CD4-positive, alpha-beta memory T cell (primary cell): ENCODE data around the gene UBAC1. TPM values are rescaled to one million over a fixed set of nuclear protein-coding genes. Genes with fewer than 3 reads are reported as not detected.
A peak's percentile ranks its signal among the peaks of the same experiment; 100 is the strongest.

ENCODE experiments used
- CTCF ChIA-PET: fragments of 350-600 bp; sonication (Branson Sonifier 250); formaldehyde crosslinking; loops from one replicate; lab custom pipeline; 2021; ENCODE audit warnings: inconsistent platforms; ENCODE audit not compliant: partially characterized antibody; lab: Charles Lee
- POLR2A ChIA-PET: fragments of 350-600 bp; sonication (Branson Sonifier 250); formaldehyde crosslinking; loops from one replicate; lab custom pipeline; 2021; ENCODE audit not compliant: partially characterized antibody; lab: Charles Lee
- DNase-seq, 5 donors: peaks; one replicate each; pipeline versions ENCODE4 v3.0.0 to v3.0.0-alpha.2; 2020 to 2022; ENCODE audit warnings: mixed read lengths in 1 of 5
- H3K27ac ChIP-seq: one replicate; pipeline ENCODE4 v1.7.0; 2013; ENCODE audit warnings: low read depth, low read length
- H3K27me3 ChIP-seq: 2 replicates; pipeline ENCODE4 v1.7.0; 2013; ENCODE audit warnings: mild to moderate bottlenecking, low read length, moderate library complexity; ENCODE audit not compliant: insufficient read depth
- H3K36me3 ChIP-seq: 2 replicates; pipeline ENCODE4 v1.7.0; 2013; ENCODE audit warnings: mild to moderate bottlenecking, low read length, moderate library complexity; ENCODE audit not compliant: insufficient read depth
- H3K4me1 ChIP-seq: 2 replicates; pipeline ENCODE4 v1.7.0; 2013; ENCODE audit warnings: mild to moderate bottlenecking, low read length, moderate library complexity; ENCODE audit not compliant: insufficient read depth
- H3K4me3 ChIP-seq, 2 donors: one replicate each; pipeline ENCODE4 v1.7.0; 2013; ENCODE audit warnings: low read length in 2 of 2, mild to moderate bottlenecking in 1 of 2
- H3K9me3 ChIP-seq, 2 donors: one replicate each; pipeline ENCODE4 v1.7.0; 2013; ENCODE audit warnings: low read length in 2 of 2, control low read depth in 1 of 2; ENCODE audit not compliant: control insufficient read depth in 1 of 2
- H3K27ac Mint-ChIP-seq, 7 donors: one replicate each; pipeline ENCODE4 v1.8.0; 2020 to 2021; ENCODE audit warnings: mixed read lengths in 7 of 7, mild to moderate bottlenecking in 6 of 7, inconsistent platforms in 3 of 7, moderate library complexity in 3 of 7
- H3K27me3 Mint-ChIP-seq, 2 donors: one replicate each; pipeline ENCODE4 v1.8.0; 2020 to 2021; ENCODE audit warnings: mixed read lengths in 2 of 2
- H3K36me3 Mint-ChIP-seq, 2 donors: one replicate each; pipeline ENCODE4 v1.8.0; 2020 to 2021; ENCODE audit warnings: mixed read lengths in 2 of 2, inconsistent platforms in 1 of 2, mild to moderate bottlenecking in 1 of 2
- H3K4me1 Mint-ChIP-seq, 4 donors: one replicate each; pipeline ENCODE4 v1.8.0; 2020 to 2021; ENCODE audit warnings: mixed read lengths in 4 of 4, mild to moderate bottlenecking in 1 of 4
- H3K4me3 Mint-ChIP-seq, 8 donors: one replicate each; pipeline ENCODE4 v1.8.0; 2020 to 2021; ENCODE audit warnings: mixed read lengths in 8 of 8, mild to moderate bottlenecking in 7 of 8, moderate library complexity in 6 of 8, inconsistent platforms in 3 of 8
- H3K9me3 Mint-ChIP-seq, 8 donors: one replicate each; pipeline ENCODE4 v1.8.0; 2020 to 2021; ENCODE audit warnings: mixed read lengths in 8 of 8, mild to moderate bottlenecking in 5 of 8, inconsistent platforms in 3 of 8, moderate library complexity in 1 of 8
- intact Hi-C: fragments of 100-400 bp; cut with micrococcal nuclease; formaldehyde crosslinking; loops from one replicate; pipeline ENCODE4 v1.15.1; 2023
- polyA plus RNA-seq, 2 donors: library from polyadenylated mRNA; unstranded; fragments of 300-500 nt; fragmentation: Illumina TruSeq; gene quantifications; one replicate each; pipeline ENCODE4 v1.2.3, GENCODE V29; 2021
- total RNA-seq, 2 experiments: library from RNA; stranded (reverse); gene quantifications; one replicate each; pipeline ENCODE4 v1.2.3, GENCODE V29; 2021

UBAC1 gene, protein sequence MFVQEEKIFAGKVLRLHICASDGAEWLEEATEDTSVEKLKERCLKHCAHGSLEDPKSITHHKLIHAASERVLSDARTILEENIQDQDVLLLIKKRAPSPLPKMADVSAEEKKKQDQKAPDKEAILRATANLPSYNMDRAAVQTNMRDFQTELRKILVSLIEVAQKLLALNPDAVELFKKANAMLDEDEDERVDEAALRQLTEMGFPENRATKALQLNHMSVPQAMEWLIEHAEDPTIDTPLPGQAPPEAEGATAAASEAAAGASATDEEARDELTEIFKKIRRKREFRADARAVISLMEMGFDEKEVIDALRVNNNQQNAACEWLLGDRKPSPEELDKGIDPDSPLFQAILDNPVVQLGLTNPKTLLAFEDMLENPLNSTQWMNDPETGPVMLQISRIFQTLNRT
- total RNA-seq (10 to 100 TPM; 28.4 to 32.8 TPM), polyA plus RNA-seq (10 to 100 TPM; 23.0 to 27.7 TPM)

DNA sequence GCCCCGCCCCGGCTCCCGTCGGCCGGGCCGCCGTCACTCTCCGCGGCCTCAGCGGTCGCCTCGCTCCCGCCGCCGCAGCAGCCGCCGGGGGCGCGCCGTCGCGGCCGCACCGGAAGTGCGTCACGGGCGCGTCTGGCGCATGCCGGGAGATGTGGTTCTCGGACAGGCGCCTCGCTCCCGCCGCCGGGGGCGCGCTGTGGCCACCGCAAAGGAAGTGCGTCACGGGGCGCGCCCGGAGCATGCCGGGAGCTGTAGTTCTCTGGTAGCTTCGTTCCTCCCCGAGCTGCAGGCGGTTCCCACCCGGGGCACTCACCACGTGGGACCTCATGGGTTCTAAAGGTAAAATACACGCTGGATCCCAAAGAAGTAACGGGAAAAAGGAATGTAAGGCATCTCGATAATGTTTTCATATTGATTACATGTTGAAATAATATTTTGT, at the start of gene UBAC1:
Gene UBAC1, minus strand, starts transcription at position 97 of the 439 bp plus-strand sequence. CDS start 211 bp downstream, outside the sequence.
- intact Hi-C loops: loop anchor here (1.0 to 2.0 kb wide), 4 partner anchors 30 to 284 kb away; partner anchors contain the start of genes CAMSAP1, QSOX2 and TMEM250

DNA sequence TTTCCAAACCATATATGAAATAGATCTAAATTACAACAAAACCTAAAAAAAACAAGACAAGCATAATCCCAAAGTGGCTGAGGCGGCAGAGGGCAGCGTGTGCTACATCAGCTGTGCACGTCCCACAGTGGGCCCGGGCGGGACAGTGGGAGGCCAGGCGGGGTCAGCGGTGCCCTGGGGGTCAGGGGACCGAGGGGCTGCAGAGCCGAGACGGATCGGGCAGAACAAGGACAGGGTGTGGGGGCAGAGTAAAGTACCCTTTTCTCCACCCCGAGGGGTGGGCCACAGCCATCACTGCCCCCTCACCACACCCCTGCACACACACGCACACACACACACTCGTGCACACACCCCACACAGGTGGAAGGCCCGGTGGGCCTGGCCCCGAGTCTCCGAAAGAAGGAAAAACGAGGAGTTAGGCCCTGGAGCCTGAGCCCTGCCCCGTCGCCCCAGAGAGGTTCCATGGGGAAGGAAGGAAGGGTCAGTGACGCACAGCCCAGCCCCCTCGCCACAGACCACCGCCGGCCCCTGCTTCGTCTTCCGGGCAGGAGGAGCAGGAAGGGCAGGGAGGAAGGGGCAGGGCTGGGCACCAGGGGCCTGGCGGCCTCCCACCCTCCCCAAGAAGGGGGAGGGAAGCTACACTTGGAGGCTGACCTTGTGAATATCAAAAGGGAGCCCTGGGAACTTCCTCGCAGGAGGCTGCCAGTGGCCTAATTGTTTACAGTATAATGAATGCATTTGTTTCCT, 49.6 kb upstream of the UBAC1 start:
- no peak overlapping the region for H3K4me3 Mint-ChIP-seq
- H3K36me3 ChIP-seq: no peaks in the 10 kb centered on the region
- ChIA-PET CTCF (no interaction called here), POLR2A (no interaction called here)
- no peak overlapping the region for H3K27ac ChIP-seq
- no peak for DNase-seq
- H3K27me3 Mint-ChIP-seq: no peaks in the 10 kb centered on the region
- no peak overlapping the region for H3K4me3 ChIP-seq
- H3K36me3 Mint-ChIP-seq: peaks cover 0 to 6% of the 10 kb centered on the region in 2 donors
- H3K27me3 ChIP-seq: no peaks in the 10 kb centered on the region
- no peaks in the 10 kb centered on the region for H3K4me1 Mint-ChIP-seq
- peak overlapping the region in 1 of 7 donors; percentile 29 for H3K27ac Mint-ChIP-seq
- no peaks in the 10 kb centered on the region for H3K4me1 ChIP-seq
- no peaks in the 10 kb centered on the region for H3K9me3 Mint-ChIP-seq
- H3K9me3 ChIP-seq: no peaks in the 10 kb centered on the region
- intact Hi-C loops: no loop called here

More for the DNA sequence above, at the start of gene UBAC1:
- Histone ChIP-seq H3K27ac (peak within 1 kb of the TSS; percentile 65), H3K4me1 (peaks cover 21% of the 10 kb centered on the region), H3K27me3 (no peaks in the 10 kb centered on the region), H3K36me3 (no peaks in the 10 kb centered on the region), H3K4me3 (peak within 1 kb of the TSS; percentile 64 to 69), H3K9me3 (no peaks in the 10 kb centered on the region)
- Mint-ChIP-seq H3K36me3 (peaks cover 0 to 8% of the 10 kb centered on the region in 2 donors), H3K27me3 (peaks cover 2 to 4% of the 10 kb centered on the region in 2 donors), H3K4me1 (peaks cover 10 to 42% (median 21%) of the 10 kb centered on the region in 4 donors), H3K27ac (peak within 1 kb of the TSS; percentile 82 to 93 (median 92)), H3K9me3 (peaks cover 0 to 2% (median 0%) of the 10 kb centered on the region in 8 donors), H3K4me3 (peak within 1 kb of the TSS; percentile 83 to 91 (median 86))
- peak; percentile 92 to 96 (median 95) for DNase-seq
- ChIA-PET POLR2A (interaction anchor here (0.7 to 3.4 kb wide), 6 partner anchors 53 to 305 kb away, joined by 3 to 23 read pairs (median 4); partner anchors contain the start of gene CAMSAP1), CTCF (interaction anchor here (1.3 to 2.0 kb wide), 2 partner anchors 56 to 161 kb away, joined by 3 to 5 read pairs; no protein-coding TSS in a partner anchor)

DNA sequence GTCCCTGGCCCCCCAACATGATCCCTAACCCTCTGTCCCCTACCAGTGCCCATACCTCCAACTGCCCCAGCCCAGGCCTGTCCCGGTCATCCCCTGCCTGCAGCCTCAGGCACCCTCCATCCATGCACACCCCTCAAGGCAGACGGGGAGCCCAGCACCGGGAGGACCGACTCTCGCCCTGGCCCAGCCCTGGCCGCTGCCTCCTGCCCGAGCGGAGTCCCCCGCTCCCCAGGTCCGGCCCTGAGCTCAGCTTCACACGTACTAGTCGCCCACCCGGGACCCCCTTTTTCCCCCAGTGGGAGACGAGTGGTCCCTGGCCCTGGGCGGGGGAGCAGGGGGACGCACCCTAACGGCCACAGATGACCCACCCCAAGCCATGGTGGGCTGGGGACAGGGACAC, 49.0 kb upstream of the UBAC1 start:
- Histone ChIP-seq H3K36me3 (no peaks in the 10 kb centered on the region), H3K27me3 (no peaks in the 10 kb centered on the region), H3K9me3 (no peaks in the 10 kb centered on the region), H3K27ac (no peak overlapping the region), H3K4me3 (no peak overlapping the region), H3K4me1 (no peaks in the 10 kb centered on the region)
- H3K4me1 Mint-ChIP-seq: no peaks in the 10 kb centered on the region
- intact Hi-C loops: no loop called here
- ChIA-PET CTCF (no interaction called here), POLR2A (no interaction called here)
- H3K27ac Mint-ChIP-seq: no peak overlapping the region
- peaks cover 0 to 6% of the 10 kb centered on the region in 2 donors for H3K36me3 Mint-ChIP-seq
- no peaks in the 10 kb centered on the region for H3K27me3 Mint-ChIP-seq
- no peak for DNase-seq
- no peaks in the 10 kb centered on the region for H3K9me3 Mint-ChIP-seq
- no peak overlapping the region for H3K4me3 Mint-ChIP-seq

DNA sequence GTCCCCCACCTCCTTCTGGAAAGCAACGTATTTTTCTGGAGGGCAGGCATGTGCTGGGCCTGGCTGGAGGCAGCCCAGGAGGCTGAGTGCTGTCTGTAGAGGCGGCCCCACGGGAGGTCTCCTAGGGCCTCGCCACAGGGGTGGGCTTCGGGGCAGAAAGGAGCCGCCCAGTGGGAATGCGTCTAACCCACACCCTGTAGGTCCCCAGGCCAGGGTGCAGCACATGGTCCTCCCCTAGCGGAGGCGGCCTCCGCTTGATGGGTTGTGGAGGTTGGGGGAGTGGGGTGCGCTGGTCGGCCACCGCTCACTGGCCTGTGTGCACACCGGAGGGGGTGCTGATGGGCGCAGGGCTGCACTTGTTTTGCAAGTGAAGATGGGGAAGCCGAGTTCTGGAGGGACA, 48.3 kb upstream of the UBAC1 start:
- Histone ChIP-seq H3K4me3 (no peak overlapping the region), H3K36me3 (no peaks in the 10 kb centered on the region), H3K27ac (no peak overlapping the region), H3K9me3 (no peaks in the 10 kb centered on the region), H3K27me3 (no peaks in the 10 kb centered on the region), H3K4me1 (no peaks in the 10 kb centered on the region)
- Mint-ChIP-seq H3K36me3 (peaks cover 0 to 6% of the 10 kb centered on the region in 2 donors), H3K27me3 (no peaks in the 10 kb centered on the region), H3K27ac (no peak overlapping the region), H3K4me3 (no peak overlapping the region), H3K9me3 (no peaks in the 10 kb centered on the region), H3K4me1 (no peaks in the 10 kb centered on the region)
- intact Hi-C loops: no loop called here
- no peak for DNase-seq
- CTCF ChIA-PET: no interaction called here
- POLR2A ChIA-PET: no interaction called here

DNA sequence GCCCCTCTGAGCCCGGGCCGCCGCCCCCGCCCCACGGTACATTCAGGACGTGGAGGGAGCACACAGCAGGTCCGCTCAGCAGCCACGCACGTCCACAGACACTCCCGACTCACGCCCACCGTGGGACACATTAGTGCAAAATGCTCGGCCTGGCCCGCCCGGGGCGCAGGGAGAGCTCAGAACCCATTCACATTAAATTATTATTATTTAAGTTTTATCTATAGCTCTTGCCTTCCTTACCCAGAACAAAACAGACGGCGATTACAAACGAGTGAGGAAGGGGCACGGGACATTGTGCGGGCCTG, 47.5 kb upstream of the UBAC1 start:
- CTCF ChIA-PET: no interaction called here
- DNase-seq: no peak

DNA sequence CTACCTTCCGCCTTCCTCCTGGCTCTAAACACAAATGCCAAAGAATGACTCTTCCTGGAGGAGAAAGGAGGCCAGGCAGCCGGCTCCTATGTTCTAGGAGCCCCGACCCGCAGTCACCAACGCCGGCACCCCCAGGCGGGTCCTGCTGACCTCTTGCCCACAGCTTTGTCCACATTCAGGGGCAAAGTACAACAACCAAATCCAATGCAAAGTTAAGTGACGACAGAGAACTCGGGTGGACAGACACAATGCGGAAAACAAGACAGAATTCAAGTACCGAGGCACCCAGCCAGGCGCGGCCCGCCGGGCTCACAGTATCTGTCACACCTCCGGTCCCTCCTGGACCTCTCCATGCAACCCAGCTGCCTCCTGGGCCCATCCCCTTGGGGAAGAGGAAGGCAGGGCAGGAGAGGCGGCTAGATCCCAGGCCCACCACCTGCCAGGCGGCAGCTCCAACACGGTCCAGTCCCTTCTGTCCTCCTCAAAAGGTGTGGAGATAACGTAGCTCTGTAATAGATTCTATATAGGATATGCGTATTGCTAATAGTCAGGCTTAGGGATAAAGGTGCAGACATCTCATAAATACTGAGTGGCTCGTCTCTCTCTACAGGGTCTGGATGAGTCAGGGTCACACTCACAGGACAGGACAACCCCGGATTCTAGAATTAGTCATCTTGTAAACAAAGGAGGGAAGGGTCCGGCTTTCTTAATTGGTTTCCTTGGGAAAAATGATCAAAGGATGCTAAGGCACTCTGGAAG, 46.9 kb upstream of the UBAC1 start:
- H3K9me3 Mint-ChIP-seq: no peaks in the 10 kb centered on the region
- no peak for DNase-seq

More for the DNA sequence above, 47.5 kb upstream of the UBAC1 start:
- Mint-ChIP-seq H3K36me3 (peaks cover 0 to 6% of the 10 kb centered on the region in 2 donors), H3K4me1 (no peaks in the 10 kb centered on the region), H3K27ac (no peak overlapping the region), H3K4me3 (no peak overlapping the region), H3K27me3 (no peaks in the 10 kb centered on the region), H3K9me3 (no peaks in the 10 kb centered on the region)
- Histone ChIP-seq H3K4me1 (no peaks in the 10 kb centered on the region), H3K4me3 (no peak overlapping the region), H3K27ac (no peak overlapping the region), H3K36me3 (no peaks in the 10 kb centered on the region), H3K9me3 (no peaks in the 10 kb centered on the region), H3K27me3 (no peaks in the 10 kb centered on the region)
- intact Hi-C loops: no loop called here
- POLR2A ChIA-PET: no interaction called here

More for the DNA sequence above, 46.9 kb upstream of the UBAC1 start:
- Histone ChIP-seq H3K36me3 (no peaks in the 10 kb centered on the region), H3K4me1 (no peaks in the 10 kb centered on the region), H3K27ac (no peak overlapping the region), H3K4me3 (no peak overlapping the region), H3K27me3 (no peaks in the 10 kb centered on the region), H3K9me3 (no peaks in the 10 kb centered on the region)
- Mint-ChIP-seq H3K27me3 (no peaks in the 10 kb centered on the region), H3K4me1 (no peaks in the 10 kb centered on the region), H3K4me3 (no peak overlapping the region), H3K27ac (peak overlapping the region in 1 of 7 donors; percentile 62), H3K36me3 (peaks cover 0 to 6% of the 10 kb centered on the region in 2 donors)
- ChIA-PET POLR2A (no interaction called here), CTCF (no interaction called here)
- intact Hi-C loops: no loop called here
